Endothelial cell of umbilical vein (primary cell): ENCODE data around the gene DAO. TPM values are rescaled to one million over a fixed set of nuclear protein-coding genes. Genes with fewer than 3 reads are reported as not detected.

Experiments used
- BruUV-seq: library from RNA; stranded (reverse); fragments of 400-500 nt; replicated peaks from 2 replicates; lab custom pipeline; 2021; lab: Mats Ljungman, UMichigan
- CTCF ChIA-PET: fragments of 300-600, 350-600 bp; sonication (Branson Sonifier 250); formaldehyde crosslinking; loops from one replicate; lab custom pipeline; 2021; ENCODE audit warnings: antibody characterized with exemption, inconsistent platforms; lab: Charles Lee
- POLR2A ChIA-PET: fragments of 300-600, 350-600 bp; sonication (Branson Sonifier 250); formaldehyde crosslinking; loops from one replicate; lab custom pipeline; 2021; ENCODE audit warnings: antibody characterized with exemption, inconsistent platforms; lab: Charles Lee
- DNase-seq: peaks from one replicate; pipeline ENCODE4 v3.0.0-alpha.2; 2011; ENCODE audit warnings: low read depth, low spot score
- FAIRE-seq: peaks from 2 replicates; lab custom pipeline; 2011; peaks lifted over from hg19 to GRCh38; lab: Jason Lieb, UNC
- H2AFZ ChIP-seq: 2 replicates; pipeline ENCODE4 v1.6.0; 2012; ENCODE audit warnings: low read depth, low read length, control low read depth, inconsistent platforms
- H3K27ac ChIP-seq: 2 replicates; pipeline ENCODE4 v1.5.1; 2011; ENCODE audit warnings: low read depth, mild to moderate bottlenecking, control low read depth, low read length, moderate library complexity; ENCODE audit not compliant: insufficient read depth
- H3K27me3 ChIP-seq, 2 experiments: 2 replicates each; pipeline versions ENCODE4 v1.6.0 to v1.6.1; 2011; ENCODE audit warnings: low read length in 2 of 2, mixed read lengths in 1 of 2; ENCODE audit not compliant: control insufficient read depth in 2 of 2, insufficient read depth in 2 of 2
- H3K36me3 ChIP-seq, 2 experiments: 2 replicates in 1 of 2; 3 replicates in 1 of 2; pipeline ENCODE4 v1.5.1; 2011; ENCODE audit warnings: low read length in 2 of 2, mild to moderate bottlenecking in 1 of 2, moderate library complexity in 1 of 2; ENCODE audit not compliant: control insufficient read depth in 2 of 2, insufficient read depth in 2 of 2; ENCODE audit errors: extremely low read depth in 1 of 2
- H3K4me1 ChIP-seq: 3 replicates; pipeline ENCODE4 v1.5.1; 2011; ENCODE audit warnings: mild to moderate bottlenecking, low read length; ENCODE audit not compliant: control insufficient read depth, insufficient read depth; ENCODE audit errors: extremely low read depth
- H3K4me2 ChIP-seq: 2 replicates; pipeline ENCODE4 v1.6.1; 2011; ENCODE audit warnings: low read length, control low read depth, mixed read lengths; ENCODE audit not compliant: insufficient read depth
- H3K4me3 ChIP-seq, 3 experiments: fragments of 200-600 bp in 1 of 3; sonication (generic), shearing (Covaris generic) in 1 of 3; replicated peaks in 1 of 3; 2 replicates each; pipeline ENCODE4 v1.5.1; 2011 to 2016; ENCODE audit warnings: control low read depth in 3 of 3, low read length in 3 of 3, mild to moderate bottlenecking in 2 of 3, inconsistent platforms in 1 of 3, low read depth in 1 of 3, moderate library complexity in 1 of 3; ENCODE audit not compliant: insufficient read depth in 1 of 3
- H3K79me2 ChIP-seq: 2 replicates; pipeline ENCODE4 v1.6.0; 2012; ENCODE audit warnings: low read length, inconsistent platforms; ENCODE audit not compliant: control insufficient read depth, insufficient read depth
- H3K9ac ChIP-seq: replicated peaks from 2 replicates; pipeline ENCODE3; 2011; ENCODE audit warnings: low read length, control low read depth; ENCODE audit not compliant: insufficient read depth; ENCODE audit errors: extremely low read depth
- H3K9me1 ChIP-seq: replicated peaks from 3 replicates; pipeline ENCODE4 v1.6.0; 2011; ENCODE audit warnings: mild to moderate bottlenecking, low read length; ENCODE audit not compliant: control insufficient read depth, insufficient read depth; ENCODE audit errors: extremely low read depth
- H3K9me3 ChIP-seq: replicated peaks from 2 replicates; pipeline ENCODE4 v1.5.1; 2012; ENCODE audit warnings: low read length, inconsistent platforms; ENCODE audit not compliant: control insufficient read depth, insufficient read depth
- H4K20me1 ChIP-seq: replicated peaks from 2 replicates; pipeline ENCODE3; 2011; ENCODE audit warnings: mild to moderate bottlenecking, low read length; ENCODE audit not compliant: control insufficient read depth, insufficient read depth; ENCODE audit errors: extremely low read depth
- CTCF ChIP-seq, 2 donors: IDR thresholded peaks; 1 replicate in 1 of 2; 2 replicates in 1 of 2; pipeline ENCODE4 v1.5.1; 2011; ENCODE audit warnings: low read length in 2 of 2, mild to moderate bottlenecking in 2 of 2, moderate library complexity in 2 of 2, control low read depth in 1 of 2, inconsistent platforms in 1 of 2, low read depth in 1 of 2; ENCODE audit not compliant: insufficient read depth in 1 of 2; ENCODE audit errors: extremely low read depth in 1 of 2
- EZH2 ChIP-seq: IDR thresholded peaks from 2 replicates; pipeline ENCODE4 v1.6.1; 2012; ENCODE audit warnings: borderline replicate concordance, low read depth, mild to moderate bottlenecking, moderate library complexity, low read length, inconsistent platforms; ENCODE audit not compliant: severe bottlenecking
- FOS ChIP-seq: IDR thresholded peaks from 2 replicates; pipeline ENCODE4 v1.6.1; 2011; ENCODE audit warnings: mild to moderate bottlenecking, low read length, moderate library complexity, borderline replicate concordance; ENCODE audit not compliant: insufficient read depth
- GATA2 ChIP-seq: IDR thresholded peaks from 2 replicates; pipeline ENCODE4 v1.7.0; 2011; ENCODE audit warnings: low read depth, mild to moderate bottlenecking, moderate library complexity, mixed read lengths, low read length; ENCODE audit not compliant: insufficient read length, insufficient read depth
- JUN ChIP-seq: IDR thresholded peaks from 2 replicates; pipeline ENCODE4 v1.6.1; 2011; ENCODE audit warnings: borderline replicate concordance, low read depth; ENCODE audit not compliant: insufficient read length, insufficient read depth
- MYC ChIP-seq: IDR thresholded peaks from one replicate; pipeline ENCODE4 v1.6.1; 2011; ENCODE audit warnings: mild to moderate bottlenecking, low read depth, low read length
- POLR2A ChIP-seq: IDR thresholded peaks from 2 replicates; pipeline ENCODE4 v1.6.1; 2012; ENCODE audit warnings: low read depth, mild to moderate bottlenecking, control low read depth, low read length
- POLR2AphosphoS5 ChIP-seq: IDR thresholded peaks from 2 replicates; pipeline ENCODE4 v1.6.1; 2012; ENCODE audit warnings: low read depth, mild to moderate bottlenecking, control low read depth, low read length, moderate library complexity; ENCODE audit not compliant: insufficient read depth
- dilution Hi-C: fragments of 300-500 bp; cut with MboI; formaldehyde crosslinking; loops from one replicate; pipeline ENCODE4 v1.15.0; 2019; ENCODE audit warnings: low sequenced_read_pairs; ENCODE audit not compliant: extremely low pct_ligation_motif_present
- intact Hi-C: fragments of 100-400 bp; cut with micrococcal nuclease; formaldehyde crosslinking; loops from one replicate; pipeline ENCODE4 v1.10.0; 2022
- polyA plus RNA-seq, 4 experiments: library from polyadenylated mRNA; depleted of rRNA in 3 of 4; stranded (reverse) in 3 of 4; unstranded in 1 of 4; fragments of >200 nt; gene quantifications; 2 replicates each; pipeline versions ENCODE4 v1.2.1 to v1.2.3, GENCODE V29; 2011 to 2012; ENCODE audit warnings: missing spikeins in 1 of 4
- total RNA-seq: library from RNA; stranded (reverse); gene quantifications from 2 replicates; pipeline ENCODE4 v1.2.3, GENCODE V29; 2021
- TF ChIP-seq, protein P1 (sequence below): IDR thresholded peaks from 2 replicates; pipeline ENCODE4 v1.6.1; 2011; ENCODE audit not compliant: insufficient read depth, insufficient read length

The DAO gene
- total and polyA plus RNA-seq, 2 donors (not counting 3 experiments of a cell fraction or from before 2014, with no cell fraction given) = not detected

- Histone ChIP-seq H3K9me3 (no peaks in the 10 kb centered on the region), H3K4me2 (no peak overlapping the region), H3K27ac (no peak overlapping the region), H3K36me3 (no peaks in the 10 kb centered on the region), H3K79me2 (no peaks in the 10 kb centered on the region), H2AFZ (no peak overlapping the region), H3K4me3 (no peak overlapping the region), H4K20me1 (no peaks in the 10 kb centered on the region), H3K27me3 (peaks cover 0 to 1% of the 10 kb centered on the region in 2 experiments), H3K4me1 (no peaks in the 10 kb centered on the region), H3K9ac (no peak overlapping the region), H3K9me1 (no peaks in the 10 kb centered on the region)
- no peak for TF ChIP-seq GATA2
- no peak for TF ChIP-seq JUN
- no peak for TF ChIP-seq POLR2AphosphoS5
- TF ChIP-seq FOS = no peak
- dilution Hi-C loops (no loop called here), intact Hi-C loops (no loop called here)
- DNase-seq (no peak), FAIRE-seq (no peak)
- ChIA-PET POLR2A (no interaction called here), CTCF (no interaction called here)
- BruUV-seq = no TSS peak
Observed at GRCh38 chr12:108915632-108916133, 35.8 kb downstream of the DAO start.

GRCh38 chr12:108916336-108916735 is 36.4 kb downstream of the DAO start:
- ChIA-PET CTCF (interaction anchor here (0.7 kb wide), 1 partner anchor 32 kb away, joined by 3 read pairs; no protein-coding TSS in a partner anchor), POLR2A (no interaction called here)

More at GRCh38 chr12:108916336-108916735, 36.4 kb downstream of the DAO start:
- H3K79me2 ChIP-seq = no peaks in the 10 kb centered on the region
- dilution Hi-C loops = no loop called here
- intact Hi-C loops = no loop called here
- no peaks in the 10 kb centered on the region for H3K9me1 ChIP-seq
- no peak overlapping the region for H3K9ac ChIP-seq
- FAIRE-seq (no peak), DNase-seq (no peak)
- H3K27me3 ChIP-seq = peaks cover 0 to 1% of the 10 kb centered on the region in 2 experiments
- no peak overlapping the region for H3K4me3 ChIP-seq
- H2AFZ ChIP-seq = no peak overlapping the region
- H3K27ac ChIP-seq = no peak overlapping the region
- H3K9me3 ChIP-seq = no peaks in the 10 kb centered on the region
- no TSS peak for BruUV-seq
- no peak overlapping the region for H3K4me2 ChIP-seq
- H3K4me1 ChIP-seq = no peaks in the 10 kb centered on the region
- no peak for TF ChIP-seq FOS
- no peak for TF ChIP-seq POLR2A
- TF ChIP-seq JUN = no peak
- TF ChIP-seq EZH2 = no peak
- TF ChIP-seq, protein P1, sequence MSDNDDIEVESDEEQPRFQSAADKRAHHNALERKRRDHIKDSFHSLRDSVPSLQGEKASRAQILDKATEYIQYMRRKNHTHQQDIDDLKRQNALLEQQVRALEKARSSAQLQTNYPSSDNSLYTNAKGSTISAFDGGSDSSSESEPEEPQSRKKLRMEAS = no peak
- TF ChIP-seq CTCF (IDR thresholded peaks at IDR 0.05; ENCODE audit: extremely low read depth in 1 of 2, insufficient read depth in 1 of 2, low read depth in 1 of 2, low read length in 2 of 2) = no peak
- TF ChIP-seq MYC = no peak
- no peak for TF ChIP-seq GATA2
- no peak for TF ChIP-seq POLR2AphosphoS5
- H4K20me1 ChIP-seq = no peaks in the 10 kb centered on the region
- H3K36me3 ChIP-seq = no peaks in the 10 kb centered on the region
